GM12874 (cell line): ENCODE measurements around the gene CYP26A1.
A peak's percentile ranks its signal among the peaks of the same experiment; 100 is the strongest.

ENCODE experiments used
- CTCF ChIP-seq: IDR thresholded peaks from 2 replicates; pipeline ENCODE4 v1.5.1; 2011; ENCODE audit warnings: low read depth, mild to moderate bottlenecking, control low read depth, low read length, moderate library complexity; ENCODE audit not compliant: insufficient read depth

Gene CYP26A1

GRCh38 chr10:93079663-93080349 is 6.1 kb downstream of the CYP26A1 start:
- no peak for TF ChIP-seq CTCF

- TF ChIP-seq CTCF, result peak; percentile 83
These were observed 6.8 kb downstream of the CYP26A1 start for GRCh38 chr10:93080350-93081046.

- no peak for TF ChIP-seq CTCF
These were observed 7.6 kb downstream of the CYP26A1 start for GRCh38 chr10:93081318-93081717.

- no peak for TF ChIP-seq CTCF
These were observed 8.1 kb downstream of the CYP26A1 start for GRCh38 chr10:93081834-93082233.

- no peak for TF ChIP-seq CTCF
These were observed 10.2 kb downstream of the CYP26A1 start for GRCh38 chr10:93083743-93084539.

GRCh38 chr10:93085272-93085859 is 11.7 kb downstream of the CYP26A1 start:
- TF ChIP-seq CTCF, result no peak

- TF ChIP-seq CTCF, result no peak
These were observed 12.6 kb downstream of the CYP26A1 start for GRCh38 chr10:93086289-93086688.
